GM20000 (cell line): ENCODE measurements around the gene PPP2R5C.

Experiments used
- DNase-seq: peaks from one replicate; pipeline ENCODE4 v3.0.0; 2012; ENCODE audit warnings: low spot score
- CTCF ChIP-seq: IDR thresholded peaks from 2 replicates; pipeline ENCODE4 v1.5.1; 2012; ENCODE audit warnings: mild to moderate bottlenecking, control low read depth; ENCODE audit errors: extremely low read depth, missing control alignments

The PPP2R5C gene

GRCh38 chr14:101888182-101888581 is 126.7 kb downstream of the PPP2R5C start:
- DNase-seq = no peak
- TF ChIP-seq CTCF = no peak

DNA sequence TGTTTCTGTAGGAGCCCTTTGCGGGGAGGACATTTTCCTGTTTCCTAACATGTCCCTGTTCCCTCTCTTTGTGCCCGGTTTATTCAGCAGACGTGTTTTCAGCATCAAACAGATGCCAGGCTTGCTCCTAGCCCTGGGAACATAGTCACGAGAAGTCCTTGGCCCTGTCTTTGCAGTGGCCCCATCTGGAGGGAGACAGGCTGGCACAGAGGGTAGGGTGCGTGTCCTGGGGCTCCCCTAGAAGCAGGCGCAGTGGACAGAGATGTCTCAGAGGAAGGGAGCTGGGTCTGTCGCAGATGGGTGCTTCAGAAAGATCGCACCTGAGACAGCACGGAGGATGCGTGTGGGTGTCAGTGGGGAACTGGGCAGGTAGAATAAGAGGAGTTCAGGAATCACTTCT is 127.9 kb downstream of the PPP2R5C start:
- TF ChIP-seq CTCF = no peak

DNA sequence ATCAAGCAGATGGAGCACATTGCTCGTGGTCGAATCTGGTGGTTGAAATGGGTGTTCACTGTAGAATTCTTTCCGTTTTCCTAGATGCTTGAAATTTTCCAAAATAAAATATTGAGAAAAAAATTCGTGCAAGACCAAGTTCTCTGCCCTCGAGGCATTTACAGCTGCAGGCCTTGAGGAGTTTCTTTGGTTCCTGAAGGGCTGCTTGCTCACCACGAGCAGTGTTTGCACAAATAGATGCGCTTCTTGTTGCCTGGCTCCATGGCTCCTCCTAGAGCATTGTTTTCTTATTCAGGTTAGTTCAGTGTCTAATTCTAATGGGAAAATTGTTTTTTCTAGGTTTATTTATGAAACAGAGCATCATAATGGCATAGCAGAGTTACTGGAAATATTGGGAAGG is 128.4 kb downstream of the PPP2R5C start:
- peak; percentile 2 for DNase-seq
- TF ChIP-seq CTCF = no peak

More for the DNA sequence above, 127.9 kb downstream of the PPP2R5C start:
- DNase-seq = peak; percentile 2

- no peak for TF ChIP-seq CTCF
- no peak for DNase-seq
Observed at GRCh38 chr14:101891471-101891870, 130.0 kb downstream of the PPP2R5C start.

DNA sequence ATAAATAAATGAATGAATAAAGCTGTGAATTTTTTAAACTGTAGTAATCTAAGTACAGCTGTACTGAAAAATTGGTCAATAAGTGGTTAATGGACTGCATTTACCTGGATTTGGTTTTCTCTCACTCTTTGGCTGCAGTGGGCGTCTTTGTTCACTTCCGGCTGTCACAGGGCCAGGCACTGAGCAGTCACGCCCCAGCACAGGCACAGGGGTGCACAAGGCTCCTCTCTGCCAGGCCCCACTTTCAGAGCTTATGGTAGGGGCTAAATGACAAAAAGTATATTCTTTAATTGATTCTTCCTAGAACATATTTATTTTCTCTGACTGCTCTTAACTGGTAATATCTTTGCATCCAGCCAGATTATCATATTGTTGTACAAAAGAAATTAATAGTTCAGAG is 132.2 kb downstream of the PPP2R5C start:
- no peak for TF ChIP-seq CTCF
- no peak for DNase-seq

- no peak for DNase-seq
- no peak for TF ChIP-seq CTCF
Observed at GRCh38 chr14:101894365-101895081, 133.0 kb downstream of the PPP2R5C start.

DNA sequence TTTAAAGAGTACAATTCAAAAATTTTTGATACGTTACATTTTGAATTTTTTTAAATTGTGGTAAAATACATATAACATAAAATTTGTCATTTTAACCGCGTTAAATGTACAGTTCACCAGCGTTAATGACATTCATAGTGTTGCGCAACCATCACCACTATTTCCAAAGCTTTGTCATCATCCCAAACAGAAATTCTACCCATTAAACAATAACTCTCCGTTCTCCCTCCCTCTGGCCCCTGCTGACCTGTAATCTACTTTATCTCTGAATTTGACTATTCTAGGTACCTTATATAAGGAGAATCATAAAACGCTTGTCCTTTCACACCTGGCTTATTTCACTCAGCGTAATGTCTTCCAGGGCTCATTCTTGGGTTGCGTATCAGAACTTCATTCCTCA is 133.7 kb downstream of the PPP2R5C start:
- DNase-seq = no peak
- no peak for TF ChIP-seq CTCF
